Stimulated activated memory B cell treated with anti-CD40 and anti-IgM and Interleukin-4, amounts not matched to agents 10 μg/mL and 1 μg/mL and 100 μg/mL, for 72 hours (primary cell): ENCODE results near the gene ZFHX3.

ENCODE experiments used
- ATAC-seq: fragments of 150-1000 bp; cut with Tn5 transposase; 2 replicates; pipeline ENCODE4 v1.10.0; 2021
- H3K27ac Mint-ChIP-seq: one replicate; pipeline ENCODE4 v1.8.0; 2022; ENCODE audit warnings: mild to moderate bottlenecking, mixed read lengths
- H3K27me3 Mint-ChIP-seq: one replicate; pipeline ENCODE4 v1.8.0; 2022; ENCODE audit warnings: mixed read lengths
- H3K36me3 Mint-ChIP-seq: one replicate; pipeline ENCODE4 v1.8.0; 2022; ENCODE audit warnings: mixed read lengths
- H3K4me1 Mint-ChIP-seq: one replicate; pipeline ENCODE4 v1.8.0; 2022; ENCODE audit warnings: mixed read lengths
- H3K4me3 Mint-ChIP-seq: one replicate; pipeline ENCODE4 v1.8.0; 2022; ENCODE audit warnings: mild to moderate bottlenecking, moderate library complexity, mixed read lengths
- H3K9me3 Mint-ChIP-seq: one replicate; pipeline ENCODE4 v1.8.0; 2022; ENCODE audit warnings: mixed read lengths

Gene ZFHX3

GRCh38 chr16:72978212-72978611 is 69.7 kb downstream of the ZFHX3 start:
- no peak for ATAC-seq

DNA sequence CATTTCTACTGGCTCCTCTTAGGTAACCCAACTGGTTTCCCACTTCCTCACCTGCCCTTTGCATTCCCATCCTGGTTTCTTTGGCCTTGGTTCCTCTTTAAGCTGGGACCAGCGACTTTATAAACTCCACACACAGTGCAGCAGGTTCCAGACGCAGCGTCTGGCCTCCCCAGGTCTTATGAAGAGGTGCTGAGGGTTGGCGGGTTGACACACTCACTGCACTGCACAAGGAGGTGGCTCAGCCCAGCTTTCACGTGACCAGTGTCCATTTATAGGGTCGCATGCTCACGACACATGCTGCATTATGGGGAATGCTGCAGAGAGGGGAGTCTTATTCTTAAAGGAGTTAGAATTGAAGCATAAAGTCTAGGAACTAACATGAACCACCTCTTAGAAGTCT is 70.8 kb downstream of the ZFHX3 start:
- Mint-ChIP-seq H3K36me3 (no peaks in the 10 kb centered on the region), H3K4me1 (peaks cover 23% of the 10 kb centered on the region), H3K27ac (no peak overlapping the region), H3K9me3 (no peaks in the 10 kb centered on the region), H3K4me3 (no peak overlapping the region), H3K27me3 (no peaks in the 10 kb centered on the region)
- no peak for ATAC-seq

More at GRCh38 chr16:72978212-72978611, 69.7 kb downstream of the ZFHX3 start:
- Mint-ChIP-seq H3K4me3 (no peak overlapping the region), H3K9me3 (no peaks in the 10 kb centered on the region), H3K27me3 (no peaks in the 10 kb centered on the region), H3K36me3 (no peaks in the 10 kb centered on the region), H3K27ac (no peak overlapping the region), H3K4me1 (peaks cover 23% of the 10 kb centered on the region)

DNA sequence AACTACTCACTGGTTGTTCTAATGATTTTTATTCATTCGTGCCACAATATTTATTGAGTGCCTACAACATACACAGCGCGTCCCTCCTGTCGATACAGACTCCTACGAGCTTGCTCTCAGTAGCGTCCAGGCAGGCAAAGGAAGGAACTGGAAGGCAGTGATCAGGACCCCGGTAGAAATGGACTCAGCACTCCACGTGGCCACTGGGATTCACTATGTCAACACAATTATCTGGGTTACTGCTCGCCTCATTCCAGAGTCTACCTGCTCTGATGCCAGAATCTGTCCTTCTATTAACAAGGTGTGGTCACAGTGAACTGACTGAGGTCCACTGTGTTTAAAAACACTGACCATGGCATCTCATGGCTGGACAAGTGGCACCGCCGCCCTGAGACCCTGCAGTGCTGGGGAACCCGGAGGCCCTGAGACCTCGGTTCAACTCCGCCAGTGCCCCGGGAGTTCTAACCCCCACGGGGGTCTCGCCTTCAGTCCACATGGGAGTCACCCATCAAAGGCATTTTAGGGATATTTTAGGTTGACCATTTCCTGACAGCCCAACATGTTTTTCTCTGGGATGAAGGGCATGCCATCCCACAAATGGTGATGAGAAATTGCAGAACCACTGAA is 71.4 kb downstream of the ZFHX3 start:
- no peak overlapping the region for H3K4me3 Mint-ChIP-seq
- H3K27me3 Mint-ChIP-seq: no peaks in the 10 kb centered on the region
- H3K4me1 Mint-ChIP-seq: peaks cover 23% of the 10 kb centered on the region
- ATAC-seq: no peak
- no peaks in the 10 kb centered on the region for H3K9me3 Mint-ChIP-seq
- H3K36me3 Mint-ChIP-seq: no peaks in the 10 kb centered on the region
- no peak overlapping the region for H3K27ac Mint-ChIP-seq

GRCh38 chr16:72975809-72976437 is 72.0 kb downstream of the ZFHX3 start:
- Mint-ChIP-seq H3K27me3 (no peaks in the 10 kb centered on the region), H3K4me3 (no peak overlapping the region), H3K36me3 (no peaks in the 10 kb centered on the region), H3K27ac (no peak overlapping the region), H3K9me3 (no peaks in the 10 kb centered on the region), H3K4me1 (peaks cover 23% of the 10 kb centered on the region)
- no peak for ATAC-seq

DNA sequence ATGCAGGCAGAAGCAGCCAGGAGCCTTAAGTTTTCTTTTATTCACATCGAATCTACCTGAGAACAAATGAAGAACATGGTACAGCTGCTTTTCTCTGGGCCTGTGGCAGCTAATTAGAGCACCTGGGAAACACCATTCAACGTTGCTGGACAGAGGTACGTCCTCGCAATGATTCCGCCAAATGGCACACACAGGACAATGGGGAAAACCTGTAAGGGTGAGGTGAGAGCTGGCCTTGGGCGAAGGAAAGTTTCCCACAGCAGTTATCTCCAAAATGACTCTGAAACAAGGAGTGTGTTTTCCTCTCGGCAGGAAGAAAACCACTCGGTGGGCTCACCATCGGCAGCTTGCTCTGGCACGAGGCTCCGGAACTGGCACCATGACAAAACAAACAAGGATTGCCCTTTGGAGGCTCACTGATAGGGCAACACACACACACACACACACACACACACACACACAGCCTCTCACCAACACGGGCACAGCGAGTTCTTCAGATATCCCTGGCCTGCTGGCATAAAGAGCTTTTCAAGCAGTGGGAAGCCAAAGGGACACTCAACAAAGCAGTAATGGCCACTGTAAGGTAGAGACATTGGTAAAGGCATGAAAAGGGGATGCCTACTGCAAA is 73.7 kb downstream of the ZFHX3 start:
- no peaks in the 10 kb centered on the region for H3K9me3 Mint-ChIP-seq
- peaks cover 23% of the 10 kb centered on the region for H3K4me1 Mint-ChIP-seq
- H3K27ac Mint-ChIP-seq: no peak overlapping the region
- no peaks in the 10 kb centered on the region for H3K27me3 Mint-ChIP-seq
- H3K36me3 Mint-ChIP-seq: no peaks in the 10 kb centered on the region
- ATAC-seq: no peak
- H3K4me3 Mint-ChIP-seq: no peak overlapping the region

GRCh38 chr16:72972878-72973571 is 74.9 kb downstream of the ZFHX3 start:
- no peaks in the 10 kb centered on the region for H3K36me3 Mint-ChIP-seq
- H3K27ac Mint-ChIP-seq: no peak overlapping the region
- H3K9me3 Mint-ChIP-seq: no peaks in the 10 kb centered on the region
- no peaks in the 10 kb centered on the region for H3K27me3 Mint-ChIP-seq
- peaks cover 12% of the 10 kb centered on the region for H3K4me1 Mint-ChIP-seq
- ATAC-seq: no peak
- no peak overlapping the region for H3K4me3 Mint-ChIP-seq

GRCh38 chr16:72971370-72971769 is 76.6 kb downstream of the ZFHX3 start:
- Mint-ChIP-seq H3K4me1 (no peaks in the 10 kb centered on the region), H3K36me3 (no peaks in the 10 kb centered on the region), H3K27ac (no peak overlapping the region), H3K9me3 (no peaks in the 10 kb centered on the region), H3K27me3 (no peaks in the 10 kb centered on the region), H3K4me3 (no peak overlapping the region)
- no peak for ATAC-seq

GRCh38 chr16:72970656-72971055 is 77.3 kb downstream of the ZFHX3 start:
- H3K27ac Mint-ChIP-seq: no peak overlapping the region
- no peaks in the 10 kb centered on the region for H3K27me3 Mint-ChIP-seq
- H3K4me1 Mint-ChIP-seq: no peaks in the 10 kb centered on the region
- no peaks in the 10 kb centered on the region for H3K9me3 Mint-ChIP-seq
- no peak overlapping the region for H3K4me3 Mint-ChIP-seq
- H3K36me3 Mint-ChIP-seq: no peaks in the 10 kb centered on the region
- ATAC-seq: no peak

DNA sequence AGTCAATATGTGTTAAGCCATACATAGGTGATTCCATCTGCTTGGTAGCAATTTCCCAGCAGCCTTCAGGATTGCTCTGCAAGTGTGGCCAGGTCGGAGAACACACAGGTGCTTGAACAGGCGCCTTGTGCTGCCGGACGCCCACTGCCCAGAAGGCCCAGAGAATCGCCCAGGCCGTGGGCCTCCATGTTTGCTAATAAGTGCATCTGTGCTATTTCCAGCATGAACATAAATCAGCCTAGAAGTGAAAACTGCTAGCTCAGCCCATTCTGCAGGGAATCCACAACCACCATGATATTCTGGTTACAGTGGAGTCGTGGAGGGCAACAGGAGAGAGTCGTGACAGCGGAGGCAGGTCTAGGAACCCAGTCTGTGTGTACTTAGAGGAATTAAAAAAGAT is 78.1 kb downstream of the ZFHX3 start:
- H3K4me1 Mint-ChIP-seq: no peaks in the 10 kb centered on the region
- no peaks in the 10 kb centered on the region for H3K36me3 Mint-ChIP-seq
- no peak for ATAC-seq
- no peaks in the 10 kb centered on the region for H3K9me3 Mint-ChIP-seq
- H3K27me3 Mint-ChIP-seq: no peaks in the 10 kb centered on the region
- H3K4me3 Mint-ChIP-seq: no peak overlapping the region
- H3K27ac Mint-ChIP-seq: no peak overlapping the region

DNA sequence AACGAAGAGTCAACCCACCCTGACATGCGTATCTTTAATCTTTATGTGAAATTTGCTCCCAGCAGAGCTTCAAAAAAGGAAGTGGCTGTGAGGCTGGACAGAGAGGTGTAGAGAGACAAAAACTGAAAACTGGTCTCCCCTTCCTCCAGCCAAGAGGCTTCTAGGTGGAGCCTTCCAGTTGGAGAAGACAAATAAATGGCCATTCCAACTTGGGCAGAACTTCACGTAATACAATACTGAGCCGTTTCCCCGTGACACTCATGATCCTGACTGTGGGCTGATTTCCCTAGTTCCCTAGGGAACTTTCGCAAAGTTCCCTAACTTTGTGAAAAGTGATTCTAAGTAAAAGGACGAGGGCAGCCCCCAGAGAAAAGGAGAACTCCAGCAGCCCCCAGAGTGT is 78.8 kb downstream of the ZFHX3 start:
- H3K27ac Mint-ChIP-seq: no peak overlapping the region

DNA sequence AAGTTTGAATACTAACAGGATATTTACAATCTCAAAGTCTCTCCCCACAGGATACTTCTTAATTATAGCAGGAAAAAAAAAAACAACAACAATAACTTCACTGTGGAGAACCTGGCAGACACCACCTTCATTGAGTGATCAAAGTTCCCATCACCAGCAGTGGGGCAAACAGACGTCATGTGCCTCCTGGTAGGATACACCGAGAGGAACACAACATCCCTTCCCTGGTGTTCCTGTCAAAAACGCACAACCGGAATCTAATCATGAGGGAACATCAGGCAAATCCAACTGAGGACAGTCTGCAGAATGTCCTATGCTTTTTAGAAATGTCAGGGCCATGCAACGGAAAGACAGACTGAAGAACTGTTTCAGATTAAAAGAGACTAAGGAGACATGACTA is 80.0 kb downstream of the ZFHX3 start:
- no peak overlapping the region for H3K27ac Mint-ChIP-seq
- H3K4me1 Mint-ChIP-seq: no peaks in the 10 kb centered on the region
- H3K27me3 Mint-ChIP-seq: no peaks in the 10 kb centered on the region
- no peak overlapping the region for H3K4me3 Mint-ChIP-seq
- no peaks in the 10 kb centered on the region for H3K9me3 Mint-ChIP-seq
- H3K36me3 Mint-ChIP-seq: no peaks in the 10 kb centered on the region
- ATAC-seq: no peak

More for the DNA sequence above, 78.8 kb downstream of the ZFHX3 start:
- Mint-ChIP-seq H3K9me3 (no peaks in the 10 kb centered on the region), H3K4me3 (no peak overlapping the region), H3K4me1 (no peaks in the 10 kb centered on the region), H3K27me3 (no peaks in the 10 kb centered on the region), H3K36me3 (no peaks in the 10 kb centered on the region)
- ATAC-seq: no peak

GRCh38 chr16:72963533-72964315 is 84.2 kb downstream of the ZFHX3 start:
- Mint-ChIP-seq H3K27me3 (no peaks in the 10 kb centered on the region), H3K36me3 (peaks cover 21% of the 10 kb centered on the region), H3K27ac (no peak overlapping the region), H3K4me3 (no peak overlapping the region), H3K4me1 (peaks cover 6% of the 10 kb centered on the region), H3K9me3 (peaks cover 3% of the 10 kb centered on the region)
- ATAC-seq: no peak

DNA sequence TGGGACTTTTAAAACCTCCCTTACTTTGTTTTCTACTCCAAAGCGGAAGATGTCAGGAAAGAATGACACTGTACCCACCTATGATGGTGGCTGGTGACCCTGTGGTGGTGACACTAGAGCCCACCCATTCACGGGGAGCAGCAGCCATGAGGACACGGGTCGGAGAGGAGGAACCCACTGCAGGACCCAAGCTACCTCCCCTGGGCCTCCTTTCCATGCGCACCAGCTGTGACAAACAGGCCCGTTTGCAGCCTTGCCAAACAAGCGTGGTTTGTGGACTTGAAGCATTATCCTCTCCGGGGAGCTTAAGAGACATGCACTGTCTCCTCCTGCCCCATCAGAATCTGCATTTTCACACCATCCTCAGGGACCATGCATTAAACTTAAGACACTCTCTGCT is 85.6 kb downstream of the ZFHX3 start:
- H3K36me3 Mint-ChIP-seq: peaks cover 29% of the 10 kb centered on the region
- no peak for ATAC-seq
- H3K27me3 Mint-ChIP-seq: no peaks in the 10 kb centered on the region
- no peak overlapping the region for H3K27ac Mint-ChIP-seq
- peaks cover 3% of the 10 kb centered on the region for H3K9me3 Mint-ChIP-seq
- H3K4me3 Mint-ChIP-seq: no peak overlapping the region
- peaks cover 6% of the 10 kb centered on the region for H3K4me1 Mint-ChIP-seq

DNA sequence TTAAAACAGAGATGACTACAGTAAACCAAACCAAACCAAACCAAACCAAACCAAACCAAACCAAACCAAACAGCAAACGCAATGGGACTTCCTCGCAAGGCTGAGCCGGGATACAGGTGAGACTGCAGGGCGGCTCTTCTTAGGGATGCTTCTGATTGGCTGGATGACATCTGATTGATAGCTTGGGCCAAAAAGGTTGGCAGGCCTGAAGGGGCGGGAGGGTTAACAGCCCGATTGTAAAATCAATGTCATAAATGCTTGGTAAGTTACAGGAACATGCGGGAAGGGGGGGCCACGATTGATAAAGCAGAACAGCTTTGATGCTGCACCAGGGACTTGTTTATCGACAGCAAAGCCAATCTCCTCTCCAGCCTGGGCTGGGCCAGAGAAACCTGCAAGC is 86.1 kb downstream of the ZFHX3 start:
- Mint-ChIP-seq H3K4me1 (peaks cover 6% of the 10 kb centered on the region), H3K4me3 (no peak overlapping the region), H3K36me3 (peaks cover 30% of the 10 kb centered on the region), H3K27ac (no peak overlapping the region), H3K9me3 (peaks cover 3% of the 10 kb centered on the region), H3K27me3 (no peaks in the 10 kb centered on the region)
- ATAC-seq: no peak
